HepG2 (cell line): ENCODE results near the gene SLC39A1. TPM values are rescaled to one million over a fixed set of nuclear protein-coding genes. Genes with fewer than 3 reads are reported as not detected.

Source experiments
- DR1 ChIP-seq: sonication (generic); formaldehyde crosslinking; IDR thresholded peaks from 2 replicates; pipeline ENCODE4 v1.8.0; 2021; ENCODE audit warnings: mild to moderate bottlenecking, missing genetic modification reagents, inconsistent platforms
- FOSL2 ChIP-seq: sonication (generic); formaldehyde crosslinking; IDR thresholded peaks from 2 replicates; pipeline ENCODE4 v1.4.0; 2020; ENCODE audit warnings: missing genetic modification reagents
- NCOA1 ChIP-seq: sonication (generic); formaldehyde crosslinking; IDR thresholded peaks from 2 replicates; pipeline ENCODE4 v1.9.0; 2021; ENCODE audit warnings: missing genetic modification reagents
- PHF21A ChIP-seq: sonication (generic); formaldehyde crosslinking; IDR thresholded peaks from 2 replicates; pipeline ENCODE4 v1.5.0; 2020; ENCODE audit warnings: mild to moderate bottlenecking, missing genetic modification reagents
- POLR2G ChIP-seq: fragments of 200-400 bp; formaldehyde crosslinking; IDR thresholded peaks from 2 replicates; pipeline ENCODE4 v1.6.1; 2018; ENCODE audit warnings: mild to moderate bottlenecking, low read depth, low read length, moderate library complexity
- SOX6 ChIP-seq, 2 experiments: fragments of 450-650 bp in 1 of 2; sonication (generic) in 1 of 2; formaldehyde crosslinking in 1 of 2; IDR thresholded peaks; 2 replicates each; pipeline versions ENCODE4 v1.4.0 to v1.6.1; 2017 to 2020; ENCODE audit warnings: antibody characterized with exemption in 1 of 2, mild to moderate bottlenecking in 1 of 2, missing genetic modification reagents in 1 of 2
- TBX3 ChIP-seq: fragments of 450-650 bp; IDR thresholded peaks from 2 replicates; pipeline ENCODE4 v1.6.1; 2017; ENCODE audit warnings: antibody characterized with exemption, mild to moderate bottlenecking, inconsistent platforms, borderline replicate concordance
- ZNF232 ChIP-seq: sonication (generic); formaldehyde crosslinking; IDR thresholded peaks from 2 replicates; pipeline ENCODE4 v1.4.0; 2020; ENCODE audit warnings: missing genetic modification reagents, borderline replicate concordance
- ZNF337 ChIP-seq: sonication (generic); formaldehyde crosslinking; IDR thresholded peaks from 2 replicates; pipeline ENCODE4 v1.5.1; 2020; ENCODE audit warnings: missing genetic modification reagents, low read depth, mild to moderate bottlenecking, borderline replicate concordance
- ZNF367 ChIP-seq: sonication (generic); formaldehyde crosslinking; IDR thresholded peaks from 2 replicates; pipeline ENCODE4 v1.4.0; 2020; ENCODE audit warnings: missing genetic modification reagents, borderline replicate concordance
- ZNF703 ChIP-seq: sonication (generic); formaldehyde crosslinking; IDR thresholded peaks from 2 replicates; pipeline ENCODE4 v1.5.1; 2020; ENCODE audit warnings: missing genetic modification reagents, mild to moderate bottlenecking, moderate library complexity, borderline replicate concordance
- ZNF776 ChIP-seq: sonication (generic); formaldehyde crosslinking; IDR thresholded peaks from 2 replicates; pipeline ENCODE4 v1.4.0; 2020; ENCODE audit warnings: mild to moderate bottlenecking, missing genetic modification reagents
- polyA plus RNA-seq, 8 experiments: library from polyadenylated mRNA; depleted of rRNA in 3 of 8; stranded (reverse) in 7 of 8; unstranded in 1 of 8; fragments of >200 nt; fragmentation: Illumina TruSeq in 4 of 8; extraction: Trizol in 4 of 8; gene quantifications; 2 replicates each; pipeline versions ENCODE4 v1.2.1 to v1.2.3, GENCODE V29; 2011 to 2016; ENCODE audit warnings: low read depth in 4 of 8, missing spikeins in 1 of 8, mixed read lengths in 1 of 8; ENCODE audit not compliant: insufficient read depth in 1 of 8
- total RNA-seq, 5 experiments: library from RNA; depleted of rRNA; stranded (reverse); fragments of >200 nt; fragmentation: Illumina TruSeq; extraction: Trizol; gene quantifications; 2 replicates each; pipeline ENCODE4 v1.2.3, GENCODE V29; 2016; ENCODE audit warnings: low read depth in 1 of 5
- TF ChIP-seq, protein P1 (sequence below): sonication (generic); formaldehyde crosslinking; IDR thresholded peaks from 2 replicates; pipeline ENCODE4 v1.5.0; 2020; ENCODE audit warnings: mild to moderate bottlenecking, missing genetic modification reagents
- TF ChIP-seq, protein P2 (sequence below): IDR thresholded peaks from 2 replicates; pipeline ENCODE4 v1.6.1; 2016; ENCODE audit warnings: low read depth, missing genetic modification reagents, missing compliant biosample characterization
- TF ChIP-seq, protein P3 (sequence below): sonication (generic); formaldehyde crosslinking; IDR thresholded peaks from 2 replicates; pipeline ENCODE4 v1.5.0; 2020; ENCODE audit warnings: missing genetic modification reagents

SLC39A1 gene
- total and polyA plus RNA-seq, 2 of the 13 experiments (the other 11 are each of a cell fraction or from before 2014, with no cell fraction given), result 71.2 to 78.4 TPM

DNA sequence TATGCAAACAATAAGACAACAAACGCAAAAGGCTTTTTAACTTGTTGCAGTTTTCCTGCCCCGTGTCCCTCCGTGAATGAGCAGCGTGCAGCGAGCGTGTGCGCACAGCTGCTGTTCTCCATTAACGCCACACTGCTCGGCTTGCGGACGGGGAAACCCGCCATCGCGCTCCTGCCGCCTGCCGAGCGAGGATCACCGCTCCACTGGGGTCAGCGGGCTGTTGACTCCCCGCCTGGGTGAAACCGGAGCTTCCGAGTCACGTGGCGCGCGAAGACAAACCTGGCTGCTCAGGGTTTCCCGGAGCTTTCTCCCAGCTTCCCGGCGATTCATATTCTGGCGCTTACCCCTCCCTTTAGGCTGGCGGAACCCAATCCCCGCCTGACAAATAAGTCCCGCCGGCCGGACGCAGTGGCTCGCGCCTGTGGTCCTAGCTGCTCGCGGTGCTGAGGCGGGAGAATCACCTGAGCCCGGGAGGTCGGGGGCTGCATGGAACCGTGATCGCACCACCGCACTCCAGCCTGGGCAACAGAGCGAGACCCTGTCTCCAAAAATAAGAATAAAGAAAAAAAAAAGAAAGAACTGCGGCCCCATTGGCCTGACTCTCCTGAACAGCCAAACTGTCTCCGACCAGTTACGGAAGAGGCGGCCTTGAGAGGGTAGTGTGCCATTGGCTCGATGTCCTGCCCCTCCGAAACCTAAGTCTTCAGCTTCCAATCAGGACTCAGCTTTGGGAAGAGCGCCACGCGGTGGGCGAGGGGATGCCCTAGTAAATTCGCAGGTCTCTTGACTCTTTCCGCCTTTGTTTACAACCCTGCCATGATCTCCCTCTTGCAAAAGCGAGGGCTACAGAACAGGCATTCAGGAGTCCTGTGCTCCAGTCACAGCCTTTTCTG lies 4.0 kb upstream of the SLC39A1 start, which contains the start of gene CREB3L4 (continued):
- TF ChIP-seq, protein P1, sequence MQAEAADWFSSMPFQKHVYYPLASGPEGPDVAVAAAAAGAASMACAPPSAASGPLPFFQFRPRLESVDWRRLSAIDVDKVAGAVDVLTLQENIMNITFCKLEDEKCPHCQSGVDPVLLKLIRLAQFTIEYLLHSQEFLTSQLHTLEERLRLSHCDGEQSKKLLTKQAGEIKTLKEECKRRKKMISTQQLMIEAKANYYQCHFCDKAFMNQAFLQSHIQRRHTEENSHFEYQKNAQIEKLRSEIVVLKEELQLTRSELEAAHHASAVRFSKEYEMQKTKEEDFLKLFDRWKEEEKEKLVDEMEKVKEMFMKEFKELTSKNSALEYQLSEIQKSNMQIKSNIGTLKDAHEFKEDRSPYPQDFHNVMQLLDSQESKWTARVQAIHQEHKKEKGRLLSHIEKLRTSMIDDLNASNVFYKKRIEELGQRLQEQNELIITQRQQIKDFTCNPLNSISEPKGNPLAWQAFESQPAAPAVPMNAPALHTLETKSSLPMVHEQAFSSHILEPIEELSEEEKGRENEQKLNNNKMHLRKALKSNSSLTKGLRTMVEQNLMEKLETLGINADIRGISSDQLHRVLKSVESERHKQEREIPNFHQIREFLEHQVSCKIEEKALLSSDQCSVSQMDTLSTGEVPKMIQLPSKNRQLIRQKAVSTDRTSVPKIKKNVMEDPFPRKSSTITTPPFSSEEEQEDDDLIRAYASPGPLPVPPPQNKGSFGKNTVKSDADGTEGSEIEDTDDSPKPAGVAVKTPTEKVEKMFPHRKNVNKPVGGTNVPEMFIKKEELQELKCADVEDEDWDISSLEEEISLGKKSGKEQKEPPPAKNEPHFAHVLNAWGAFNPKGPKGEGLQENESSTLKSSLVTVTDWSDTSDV (CRISPR knock-in tag), result no peak; the same call in 1 of the 2 replicates
- peak; percentile 72 for TF ChIP-seq DR1 (CRISPR knock-in tag)
- peak; percentile 6; the same call in 1 of the 2 replicates for TF ChIP-seq TBX3
- TF ChIP-seq, protein P2, sequence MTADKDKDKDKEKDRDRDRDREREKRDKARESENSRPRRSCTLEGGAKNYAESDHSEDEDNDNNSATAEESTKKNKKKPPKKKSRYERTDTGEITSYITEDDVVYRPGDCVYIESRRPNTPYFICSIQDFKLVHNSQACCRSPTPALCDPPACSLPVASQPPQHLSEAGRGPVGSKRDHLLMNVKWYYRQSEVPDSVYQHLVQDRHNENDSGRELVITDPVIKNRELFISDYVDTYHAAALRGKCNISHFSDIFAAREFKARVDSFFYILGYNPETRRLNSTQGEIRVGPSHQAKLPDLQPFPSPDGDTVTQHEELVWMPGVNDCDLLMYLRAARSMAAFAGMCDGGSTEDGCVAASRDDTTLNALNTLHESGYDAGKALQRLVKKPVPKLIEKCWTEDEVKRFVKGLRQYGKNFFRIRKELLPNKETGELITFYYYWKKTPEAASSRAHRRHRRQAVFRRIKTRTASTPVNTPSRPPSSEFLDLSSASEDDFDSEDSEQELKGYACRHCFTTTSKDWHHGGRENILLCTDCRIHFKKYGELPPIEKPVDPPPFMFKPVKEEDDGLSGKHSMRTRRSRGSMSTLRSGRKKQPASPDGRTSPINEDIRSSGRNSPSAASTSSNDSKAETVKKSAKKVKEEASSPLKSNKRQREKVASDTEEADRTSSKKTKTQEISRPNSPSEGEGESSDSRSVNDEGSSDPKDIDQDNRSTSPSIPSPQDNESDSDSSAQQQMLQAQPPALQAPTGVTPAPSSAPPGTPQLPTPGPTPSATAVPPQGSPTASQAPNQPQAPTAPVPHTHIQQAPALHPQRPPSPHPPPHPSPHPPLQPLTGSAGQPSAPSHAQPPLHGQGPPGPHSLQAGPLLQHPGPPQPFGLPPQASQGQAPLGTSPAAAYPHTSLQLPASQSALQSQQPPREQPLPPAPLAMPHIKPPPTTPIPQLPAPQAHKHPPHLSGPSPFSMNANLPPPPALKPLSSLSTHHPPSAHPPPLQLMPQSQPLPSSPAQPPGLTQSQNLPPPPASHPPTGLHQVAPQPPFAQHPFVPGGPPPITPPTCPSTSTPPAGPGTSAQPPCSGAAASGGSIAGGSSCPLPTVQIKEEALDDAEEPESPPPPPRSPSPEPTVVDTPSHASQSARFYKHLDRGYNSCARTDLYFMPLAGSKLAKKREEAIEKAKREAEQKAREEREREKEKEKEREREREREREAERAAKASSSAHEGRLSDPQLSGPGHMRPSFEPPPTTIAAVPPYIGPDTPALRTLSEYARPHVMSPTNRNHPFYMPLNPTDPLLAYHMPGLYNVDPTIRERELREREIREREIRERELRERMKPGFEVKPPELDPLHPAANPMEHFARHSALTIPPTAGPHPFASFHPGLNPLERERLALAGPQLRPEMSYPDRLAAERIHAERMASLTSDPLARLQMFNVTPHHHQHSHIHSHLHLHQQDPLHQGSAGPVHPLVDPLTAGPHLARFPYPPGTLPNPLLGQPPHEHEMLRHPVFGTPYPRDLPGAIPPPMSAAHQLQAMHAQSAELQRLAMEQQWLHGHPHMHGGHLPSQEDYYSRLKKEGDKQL (CRISPR knock-in tag), result peak; percentile 52; the same call in 1 of the 2 replicates
- no peak for TF ChIP-seq SOX6 (IDR thresholded peaks at IDR 0.05)
- TF ChIP-seq SOX6 (CRISPR knock-in tag; IDR thresholded peaks at IDR 0.05), result peak; percentile 69
- TF ChIP-seq POLR2G, result peak; percentile 95
- peak; percentile 36; the same call in 1 of the 2 replicates for TF ChIP-seq ZNF776 (CRISPR knock-in tag)
- TF ChIP-seq, protein P3, sequence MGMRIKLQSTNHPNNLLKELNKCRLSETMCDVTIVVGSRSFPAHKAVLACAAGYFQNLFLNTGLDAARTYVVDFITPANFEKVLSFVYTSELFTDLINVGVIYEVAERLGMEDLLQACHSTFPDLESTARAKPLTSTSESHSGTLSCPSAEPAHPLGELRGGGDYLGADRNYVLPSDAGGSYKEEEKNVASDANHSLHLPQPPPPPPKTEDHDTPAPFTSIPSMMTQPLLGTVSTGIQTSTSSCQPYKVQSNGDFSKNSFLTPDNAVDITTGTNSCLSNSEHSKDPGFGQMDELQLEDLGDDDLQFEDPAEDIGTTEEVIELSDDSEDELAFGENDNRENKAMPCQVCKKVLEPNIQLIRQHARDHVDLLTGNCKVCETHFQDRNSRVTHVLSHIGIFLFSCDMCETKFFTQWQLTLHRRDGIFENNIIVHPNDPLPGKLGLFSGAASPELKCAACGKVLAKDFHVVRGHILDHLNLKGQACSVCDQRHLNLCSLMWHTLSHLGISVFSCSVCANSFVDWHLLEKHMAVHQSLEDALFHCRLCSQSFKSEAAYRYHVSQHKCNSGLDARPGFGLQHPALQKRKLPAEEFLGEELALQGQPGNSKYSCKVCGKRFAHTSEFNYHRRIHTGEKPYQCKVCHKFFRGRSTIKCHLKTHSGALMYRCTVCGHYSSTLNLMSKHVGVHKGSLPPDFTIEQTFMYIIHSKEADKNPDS (CRISPR knock-in tag), result no peak
- TF ChIP-seq ZNF337, result peak; percentile 47; the same call in 1 of the 2 replicates
- TF ChIP-seq NCOA1, result no peak
- no peak; the same call in none of the 2 replicates for TF ChIP-seq ZNF703
- TF ChIP-seq PHF21A (CRISPR knock-in tag), result peak; percentile 93
- no peak; the same call in 1 of the 2 replicates for TF ChIP-seq ZNF367 (CRISPR knock-in tag)
- peak; percentile 40 for TF ChIP-seq FOSL2 (CRISPR knock-in tag)
- TF ChIP-seq ZNF232, result peak; percentile 88; the same call in 1 of the 2 replicates
